Measurements from ENCODE around the gene GBF1. TPM values are rescaled to one million over a fixed set of nuclear protein-coding genes. Genes with fewer than 3 reads are reported as not detected.

GBF1 gene
- total and polyA plus RNA-seq, 8 donors, result 44.7 to 57.2 (median 46.6) TPM

- intact Hi-C loops (cut with DNase I), result no loop called here
Observed at GRCh38 chr10:102401735-102402511, 156.6 kb downstream of the GBF1 start.

GRCh38 chr10:102402512-102402896 lies 157.2 kb downstream of the GBF1 start:
- Histone ChIP-seq H3K4me1 (peaks cover 4 to 28% of the 10 kb centered on the region in 2 donors), H3K36me3 (peaks cover 0 to 55% of the 10 kb centered on the region in 2 donors), H3K27ac (no peak overlapping the region), H3K9me3 (no peaks in the 10 kb centered on the region), H3K4me3 (no peak overlapping the region), H3K27me3 (peaks cover 0 to 8% of the 10 kb centered on the region in 2 donors)
- DNase-seq, result no peak
- intact Hi-C loops (cut with DNase I), result no loop called here
- no peak for ATAC-seq
- TF ChIP-seq, protein P1, sequence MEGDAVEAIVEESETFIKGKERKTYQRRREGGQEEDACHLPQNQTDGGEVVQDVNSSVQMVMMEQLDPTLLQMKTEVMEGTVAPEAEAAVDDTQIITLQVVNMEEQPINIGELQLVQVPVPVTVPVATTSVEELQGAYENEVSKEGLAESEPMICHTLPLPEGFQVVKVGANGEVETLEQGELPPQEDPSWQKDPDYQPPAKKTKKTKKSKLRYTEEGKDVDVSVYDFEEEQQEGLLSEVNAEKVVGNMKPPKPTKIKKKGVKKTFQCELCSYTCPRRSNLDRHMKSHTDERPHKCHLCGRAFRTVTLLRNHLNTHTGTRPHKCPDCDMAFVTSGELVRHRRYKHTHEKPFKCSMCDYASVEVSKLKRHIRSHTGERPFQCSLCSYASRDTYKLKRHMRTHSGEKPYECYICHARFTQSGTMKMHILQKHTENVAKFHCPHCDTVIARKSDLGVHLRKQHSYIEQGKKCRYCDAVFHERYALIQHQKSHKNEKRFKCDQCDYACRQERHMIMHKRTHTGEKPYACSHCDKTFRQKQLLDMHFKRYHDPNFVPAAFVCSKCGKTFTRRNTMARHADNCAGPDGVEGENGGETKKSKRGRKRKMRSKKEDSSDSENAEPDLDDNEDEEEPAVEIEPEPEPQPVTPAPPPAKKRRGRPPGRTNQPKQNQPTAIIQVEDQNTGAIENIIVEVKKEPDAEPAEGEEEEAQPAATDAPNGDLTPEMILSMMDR (IDR thresholded peaks at IDR 0.05), result no peak

More at GRCh38 chr10:102401735-102402511, 156.6 kb downstream of the GBF1 start:
- H3K4me3 ChIP-seq, result no peak overlapping the region
- H3K27ac ChIP-seq, result no peak overlapping the region
- H3K9me3 ChIP-seq, result no peaks in the 10 kb centered on the region
- H3K36me3 ChIP-seq, result peaks cover 0 to 61% of the 10 kb centered on the region in 2 donors
- TF ChIP-seq, protein P1 (IDR thresholded peaks at IDR 0.05), result no peak
- H3K4me1 ChIP-seq, result peaks cover 4 to 34% of the 10 kb centered on the region in 2 donors
- ATAC-seq (no peak), DNase-seq (peak in 1 of 4 donors; percentile 73)
- H3K27me3 ChIP-seq, result peaks cover 0 to 2% of the 10 kb centered on the region in 2 donors

DNA sequence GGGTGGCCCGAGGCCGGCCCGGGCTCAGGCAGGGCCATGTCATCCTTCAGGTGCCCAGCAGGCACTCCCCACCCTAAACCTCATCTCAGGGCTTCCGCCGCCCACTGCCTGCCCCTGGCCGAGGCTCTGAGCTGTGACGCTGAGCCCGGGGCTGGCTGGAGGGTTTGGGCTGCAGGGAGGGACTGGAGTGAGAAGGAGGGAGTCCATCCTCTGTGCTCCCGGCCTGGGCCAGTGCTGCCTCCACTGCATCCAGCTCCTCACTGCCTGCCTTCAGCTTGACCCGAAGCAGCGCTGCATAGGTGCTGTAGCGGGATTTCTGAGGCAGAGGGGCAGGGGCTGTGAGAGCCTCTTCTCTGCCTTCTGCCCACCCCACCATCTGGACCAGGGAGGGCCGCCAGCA lies 157.8 kb downstream of the GBF1 start:
- H3K4me1 ChIP-seq, result peaks cover 4 to 22% of the 10 kb centered on the region in 2 donors
- peaks cover 0 to 14% of the 10 kb centered on the region in 2 donors for H3K27me3 ChIP-seq
- TF ChIP-seq, protein P1 (IDR thresholded peaks at IDR 0.05), result no peak
- intact Hi-C loops (cut with DNase I), result no loop called here
- DNase-seq (peak in 1 of 4 donors; percentile 78), ATAC-seq (no peak)
- peaks cover 0 to 49% of the 10 kb centered on the region in 2 donors for H3K36me3 ChIP-seq
- H3K4me3 ChIP-seq, result no peak overlapping the region
- H3K27ac ChIP-seq, result no peak overlapping the region
- no peaks in the 10 kb centered on the region for H3K9me3 ChIP-seq

DNA sequence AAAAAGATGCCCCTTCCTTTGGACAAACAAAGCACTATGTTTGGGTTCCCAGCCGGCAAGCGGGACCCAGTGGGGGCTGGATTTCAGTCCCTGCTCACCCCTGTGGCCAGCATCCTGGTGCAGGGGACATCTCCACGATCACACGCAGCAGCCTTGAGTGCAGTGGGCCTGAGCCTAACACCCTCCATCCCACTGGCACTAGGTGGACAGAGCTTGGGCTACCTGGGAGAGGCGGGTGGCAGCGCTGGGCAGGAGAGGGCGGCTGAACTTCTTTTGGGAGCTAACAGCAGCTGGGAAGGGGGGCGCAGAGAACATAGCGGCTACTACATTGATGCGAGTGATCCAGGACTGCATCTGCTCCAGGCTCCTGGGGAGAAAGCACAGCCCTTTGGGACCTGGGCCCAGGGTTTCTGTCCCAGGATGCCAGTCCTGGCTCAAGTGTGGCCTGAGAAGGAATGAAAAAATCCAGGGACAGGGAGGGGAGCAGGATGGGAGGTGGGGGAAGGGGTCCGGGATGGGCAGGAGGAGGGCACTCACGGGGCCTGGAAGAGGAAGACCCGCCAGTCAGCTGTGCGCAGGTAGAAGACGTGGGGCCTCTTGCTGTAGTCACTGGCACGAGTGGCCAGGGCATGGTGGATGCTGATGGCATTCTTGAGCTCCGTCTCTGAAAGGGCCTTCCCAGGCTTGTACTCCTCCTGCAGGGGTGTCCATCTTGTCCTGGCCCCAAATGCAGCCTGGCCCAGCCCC lies 159.2 kb downstream of the GBF1 start:
- DNase-seq (peak in 1 of 4 donors; percentile 60), ATAC-seq (no peak)
- TF ChIP-seq, protein P1 (IDR thresholded peaks at IDR 0.05), result no peak
- H3K9me3 ChIP-seq, result no peaks in the 10 kb centered on the region
- H3K4me1 ChIP-seq, result peaks cover 0 to 20% of the 10 kb centered on the region in 2 donors
- H3K4me3 ChIP-seq, result no peak overlapping the region
- H3K36me3 ChIP-seq, result peaks cover 0 to 41% of the 10 kb centered on the region in 2 donors
- H3K27ac ChIP-seq, result no peak overlapping the region
- H3K27me3 ChIP-seq, result peaks cover 4 to 29% of the 10 kb centered on the region in 2 donors
- intact Hi-C loops (cut with DNase I), result no loop called here

DNA sequence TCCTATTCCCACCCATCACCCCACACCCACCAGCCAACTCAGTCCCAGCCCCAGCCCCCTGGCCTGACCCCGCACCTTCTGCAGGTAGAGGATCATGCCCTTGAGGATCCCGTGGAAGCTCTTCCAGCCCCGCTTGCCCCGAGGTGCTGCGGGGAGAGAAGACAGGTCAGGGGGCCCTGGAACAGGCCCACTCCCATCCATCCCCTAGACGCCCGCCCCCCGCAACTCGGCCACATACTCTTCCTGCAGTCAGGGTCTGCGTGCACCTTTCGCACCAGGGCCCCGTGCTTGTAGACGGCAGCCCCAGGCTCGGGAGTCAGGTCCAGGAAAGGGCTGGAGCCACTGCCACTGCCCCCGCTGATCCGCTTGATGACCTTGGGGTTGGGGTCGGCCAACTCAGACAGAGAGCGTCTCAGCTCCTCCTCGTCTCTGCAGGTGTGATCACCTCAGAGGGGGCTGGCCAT lies 159.8 kb downstream of the GBF1 start:
- ATAC-seq (no peak), DNase-seq (no peak)
- intact Hi-C loops (cut with DNase I), result no loop called here
- Histone ChIP-seq H3K9me3 (no peaks in the 10 kb centered on the region), H3K4me3 (no peak overlapping the region), H3K4me1 (peaks cover 0 to 18% of the 10 kb centered on the region in 2 donors), H3K27me3 (peaks cover 11 to 35% of the 10 kb centered on the region in 2 donors), H3K36me3 (peaks cover 0 to 36% of the 10 kb centered on the region in 2 donors), H3K27ac (no peak overlapping the region)
- TF ChIP-seq, protein P1 (IDR thresholded peaks at IDR 0.05), result no peak

Measured in left lung (tissue), 10 donors.